Measurements from ENCODE around the gene TNFSF13B.

- no peak for TF ChIP-seq CTCF (IDR thresholded peaks at IDR 0.05)
- no peak for TF ChIP-seq POLR2A (IDR thresholded peaks at IDR 0.05)
Measured at GRCh38 chr13:108288741-108289140, 19.2 kb downstream of the TNFSF13B start.
